Astrocyte (in vitro differentiated cells and primary cell): ENCODE data around the gene VRK3.

Experiments
- CTCF ChIP-seq: IDR thresholded peaks from 2 replicates; pipeline ENCODE4 v1.5.1; 2011; ENCODE audit warnings: low read depth, mild to moderate bottlenecking, inconsistent platforms, low read length, moderate library complexity; ENCODE audit not compliant: insufficient read depth
- EZH2 ChIP-seq: IDR thresholded peaks from 2 replicates; pipeline ENCODE4 v1.6.1; 2012; ENCODE audit warnings: mild to moderate bottlenecking, low read length, inconsistent platforms; ENCODE audit not compliant: insufficient read depth

- TF ChIP-seq CTCF = no peak
- TF ChIP-seq EZH2 = no peak
These were observed 95.3 kb downstream of the VRK3 start for GRCh38 chr19:49929611-49930482.
